Stimulated activated CD8-positive, alpha-beta memory T cell treated with anti-CD3 and anti-CD28 coated beads, Interleukin-2, amount 100 ng/mL, for 48 hours (primary cell): Measurements from ENCODE around the gene ANO3.
"Not testable (repeated sequence)": the region's sequence is repeated elsewhere in the genome, so short reads cannot be mapped to it uniquely, and the experiment has no call there.

Experiments
- DNase-seq, 2 donors: peaks; one replicate each; pipeline ENCODE4 v3.0.0-alpha.2; 2020; ENCODE audit warnings: low read depth in 2 of 2

ANO3 gene

DNA sequence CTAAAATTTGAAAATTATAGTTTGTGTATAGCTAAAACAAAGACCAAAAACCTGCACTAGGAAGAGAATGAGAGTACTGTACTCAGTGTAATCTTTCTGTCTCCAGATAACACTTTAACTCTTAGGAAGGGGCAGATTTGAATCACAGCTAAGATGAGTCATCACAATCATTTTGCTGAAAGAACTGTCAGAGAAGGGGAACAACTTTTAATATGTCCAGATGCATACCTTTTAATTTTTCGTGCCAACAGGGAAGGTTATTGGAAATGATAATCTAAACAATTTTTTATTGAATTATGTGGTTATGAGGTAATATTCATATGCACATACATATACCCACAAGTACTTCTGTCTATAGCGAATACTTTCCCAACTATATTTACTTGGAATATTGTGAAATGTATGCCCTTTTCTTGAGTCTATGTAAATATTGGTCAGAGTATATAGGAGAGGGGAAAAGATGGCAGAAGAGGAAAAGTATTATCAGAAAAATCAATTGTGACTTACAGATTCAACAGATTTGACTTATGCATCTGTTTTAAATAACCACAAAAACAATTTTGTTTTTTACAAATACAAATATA lies 291.2 kb downstream of the ANO3 start:
- DNase-seq, result no peak

GRCh38 chr11:26626346-26626745 lies 294.4 kb downstream of the ANO3 start:
- DNase-seq, result no peak

DNA sequence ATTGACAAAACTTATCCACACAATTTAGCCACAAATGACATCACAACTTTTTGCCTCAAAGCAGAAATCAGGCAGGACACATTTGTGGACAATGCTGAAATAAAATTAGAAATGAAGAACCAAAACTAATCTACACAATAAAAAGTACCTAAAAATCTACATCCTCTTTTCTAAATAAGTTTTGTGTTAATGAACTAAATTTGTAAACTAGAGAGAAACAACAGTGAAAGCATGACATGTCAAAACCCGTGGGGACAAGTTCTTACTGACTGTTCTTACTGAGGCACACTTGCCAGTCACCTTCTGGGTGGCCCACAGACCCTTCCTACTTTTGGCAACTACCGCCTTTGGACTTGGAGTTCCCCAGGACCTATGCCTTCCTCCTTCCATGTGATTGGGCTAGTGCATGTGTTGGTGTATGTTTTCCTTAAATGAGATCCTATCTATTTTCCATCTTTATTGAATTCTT lies 300.8 kb downstream of the ANO3 start:
- DNase-seq, result no peak

DNA sequence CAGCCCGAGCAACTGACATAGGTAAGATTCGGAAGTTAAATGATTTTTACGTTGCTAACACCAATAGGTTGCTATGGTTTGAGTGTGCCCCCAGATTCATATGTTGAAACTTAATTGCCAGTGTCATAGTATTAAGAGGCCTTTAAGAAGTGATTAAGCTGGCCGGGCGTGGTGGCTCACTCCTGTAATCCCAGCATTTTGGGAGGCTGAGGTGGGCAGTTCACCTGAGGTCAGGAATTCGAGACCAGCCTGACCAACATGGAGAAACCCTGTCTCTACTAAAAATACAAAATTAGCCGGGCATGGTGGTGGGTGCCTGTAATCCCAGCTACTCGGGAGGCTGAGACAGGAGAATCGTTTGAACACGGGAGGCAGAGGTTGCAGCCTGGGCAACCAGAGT lies 311.4 kb downstream of the ANO3 start:
- DNase-seq, result not testable (repeated sequence)

GRCh38 chr11:26649884-26650283 lies 318.0 kb downstream of the ANO3 start:
- no peak for DNase-seq

- no peak for DNase-seq
Observed at GRCh38 chr11:26651916-26652315, 320.0 kb downstream of the ANO3 start.

DNA sequence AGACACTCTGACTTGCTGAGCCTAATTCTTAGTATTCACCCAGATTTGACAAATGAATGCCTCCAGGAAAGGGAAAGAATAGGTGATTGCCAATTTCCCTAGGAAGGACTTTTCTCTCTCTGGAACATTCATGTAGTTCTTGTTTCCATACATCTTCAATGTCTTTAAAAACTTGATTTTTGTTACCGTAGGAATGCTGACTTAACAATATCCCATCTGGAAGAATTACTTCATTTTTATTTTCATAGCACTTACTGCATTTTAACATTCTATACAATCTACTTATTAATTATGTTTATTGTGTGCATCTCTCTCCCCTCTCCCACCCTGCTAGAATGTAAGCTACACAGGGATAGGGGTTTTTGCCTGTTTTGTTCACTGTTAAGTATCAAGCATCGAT lies 323.4 kb downstream of the ANO3 start:
- DNase-seq, result no peak

DNA sequence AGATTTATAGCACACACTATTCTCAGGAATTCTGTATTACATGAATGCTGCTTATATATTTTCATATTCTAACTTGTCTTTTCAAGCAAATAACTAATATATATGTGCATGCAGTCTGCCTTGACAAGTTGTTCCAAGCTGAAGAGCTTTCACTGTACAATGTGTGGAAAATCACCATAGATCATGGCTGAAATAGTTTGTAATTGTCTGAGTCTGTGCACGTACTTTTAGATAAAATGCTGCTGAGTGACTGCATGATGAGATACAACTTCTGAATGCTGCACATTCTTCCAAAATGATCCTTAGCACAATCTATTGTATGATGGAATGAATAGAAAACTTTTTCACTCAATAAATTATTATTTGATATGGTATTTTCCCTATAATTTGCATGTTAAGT lies 331.0 kb downstream of the ANO3 start:
- DNase-seq, result no peak

- DNase-seq, result no peak
Observed at GRCh38 chr11:26665036-26665435, 333.1 kb downstream of the ANO3 start.

DNA sequence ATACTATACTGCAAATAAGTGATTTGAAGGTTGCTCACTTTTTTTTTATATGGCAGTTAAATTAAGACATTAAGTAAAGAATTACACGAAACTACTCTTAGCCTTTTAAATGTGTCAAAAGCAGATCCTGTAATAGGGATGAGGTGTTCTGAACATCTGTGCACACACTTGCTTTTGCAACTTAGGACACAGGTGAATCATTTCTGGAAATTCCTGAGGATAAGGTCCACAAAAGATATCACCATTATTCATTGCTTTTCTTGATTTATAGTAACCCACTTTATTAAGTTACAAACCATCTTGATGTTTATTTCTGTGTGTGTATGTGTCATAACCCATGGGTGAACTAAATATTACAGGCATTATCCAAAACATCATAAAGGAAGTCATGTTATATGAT lies 334.0 kb downstream of the ANO3 start:
- DNase-seq, result no peak

- no peak for DNase-seq
Observed at GRCh38 chr11:26675233-26675928, 343.5 kb downstream of the ANO3 start.

- no peak for DNase-seq
Observed at GRCh38 chr11:26676641-26677040, 344.7 kb downstream of the ANO3 start.

DNA sequence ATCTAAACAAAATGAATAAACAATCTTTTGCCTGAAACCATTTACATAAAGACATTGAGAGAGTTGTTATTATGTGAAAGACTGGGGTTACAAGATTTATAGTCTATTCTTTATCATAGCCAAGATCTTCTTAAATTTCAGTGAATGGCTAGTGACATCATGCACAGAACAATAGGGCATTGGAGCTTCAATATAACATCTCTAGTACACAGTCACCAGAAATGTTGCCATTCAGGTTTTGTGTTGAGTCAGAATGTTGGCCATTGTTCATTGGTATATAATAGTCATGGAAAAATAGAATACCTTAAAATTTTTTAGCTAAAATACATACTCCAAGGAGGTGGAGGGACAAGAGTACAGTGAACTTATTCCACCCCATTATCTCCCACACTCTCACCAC lies 345.6 kb downstream of the ANO3 start:
- DNase-seq, result no peak

DNA sequence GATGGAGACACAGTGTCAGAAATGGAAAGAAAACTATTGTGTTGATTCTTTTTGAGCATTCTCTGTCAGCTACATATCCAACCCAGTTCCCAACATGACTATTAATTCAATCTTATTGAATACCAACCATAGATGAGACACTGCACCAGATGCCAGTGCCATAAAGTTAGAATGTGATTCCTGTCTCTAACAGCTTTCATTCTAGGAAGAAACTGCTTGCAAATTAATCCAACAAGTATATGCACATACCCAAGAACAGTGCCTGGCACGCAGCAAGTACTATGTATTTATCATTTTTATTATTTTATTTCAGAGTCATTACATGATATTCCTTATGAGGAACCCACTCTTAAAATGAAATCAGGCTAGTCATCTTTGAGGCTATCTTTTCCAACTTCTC lies 355.4 kb downstream of the ANO3 start:
- no peak for DNase-seq

DNA sequence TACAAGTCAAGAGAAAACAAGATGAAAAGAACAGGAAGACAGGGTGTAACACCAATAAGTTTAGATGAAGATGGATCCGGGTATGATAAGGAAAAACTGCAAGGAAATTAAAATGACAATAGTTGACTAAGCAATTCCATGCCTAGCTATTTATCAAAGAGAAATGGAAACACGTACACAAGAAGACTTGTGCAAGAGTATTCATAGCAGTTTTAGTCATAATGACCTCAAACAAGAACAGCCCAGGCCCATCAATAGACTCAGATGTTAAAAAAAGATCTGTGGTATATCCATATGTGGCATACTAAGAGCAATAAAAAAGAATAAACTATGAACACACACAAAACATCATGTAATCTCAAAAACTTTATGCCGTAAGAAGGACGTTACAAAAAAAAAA lies 356.8 kb downstream of the ANO3 start:
- DNase-seq, result no peak

- DNase-seq, result no peak
Observed at GRCh38 chr11:26696330-26696729, 364.4 kb downstream of the ANO3 start.

- no peak for DNase-seq
Observed at GRCh38 chr11:26698224-26698623, 366.3 kb downstream of the ANO3 start.

GRCh38 chr11:26700574-26701235 lies 368.8 kb downstream of the ANO3 start:
- no peak for DNase-seq

- no peak for DNase-seq
Observed at GRCh38 chr11:26702406-26702805, 370.5 kb downstream of the ANO3 start.

GRCh38 chr11:26703411-26704191 lies 371.7 kb downstream of the ANO3 start:
- DNase-seq, result no peak

GRCh38 chr11:26704249-26704648 lies 372.3 kb downstream of the ANO3 start:
- DNase-seq, result no peak

DNA sequence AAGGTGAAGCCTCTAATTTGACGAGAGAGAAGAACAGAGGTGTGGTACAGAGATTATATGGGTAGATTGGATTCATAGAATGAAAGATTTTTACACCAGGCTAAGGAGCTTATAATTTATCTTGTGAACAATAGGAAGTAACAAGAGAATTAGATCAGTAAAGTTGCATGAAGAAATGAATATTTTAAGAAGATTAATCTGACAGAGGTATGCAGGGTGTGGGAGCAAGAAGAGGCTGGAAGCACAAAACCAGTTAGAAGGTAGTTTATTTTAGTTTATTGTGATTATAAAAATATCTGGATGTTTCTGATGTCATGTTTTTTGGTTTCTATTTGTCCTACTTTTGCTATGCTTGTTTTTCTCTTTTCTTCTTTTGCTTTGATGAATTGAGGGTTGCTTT lies 374.3 kb downstream of the ANO3 start:
- no peak for DNase-seq
